Testis (tissue), 2 donors: ENCODE results near the gene AOAH.
"Not testable (repeated sequence)": the region's sequence is repeated elsewhere in the genome, so short reads cannot be mapped to it uniquely, and the experiment has no call there.

Experiments
- POLR2A ChIP-seq: fragments of 450-650 bp; IDR thresholded peaks from one replicate; pipeline ENCODE4 v1.6.1; 2017; ENCODE audit warnings: antibody characterized with exemption, mild to moderate bottlenecking, moderate library complexity
- TF ChIP-seq, protein P1 (sequence below), 3 experiments: fragments of 450-650 bp in 2 of 3; fragments of 200-600 bp in 1 of 3; sonication (generic) in 1 of 3; IDR thresholded peaks; one replicate each; pipeline ENCODE4 v1.5.1; 2016 to 2019; ENCODE audit warnings: antibody characterized with exemption in 3 of 3, mild to moderate bottlenecking in 2 of 3, moderate library complexity in 1 of 3

DNA sequence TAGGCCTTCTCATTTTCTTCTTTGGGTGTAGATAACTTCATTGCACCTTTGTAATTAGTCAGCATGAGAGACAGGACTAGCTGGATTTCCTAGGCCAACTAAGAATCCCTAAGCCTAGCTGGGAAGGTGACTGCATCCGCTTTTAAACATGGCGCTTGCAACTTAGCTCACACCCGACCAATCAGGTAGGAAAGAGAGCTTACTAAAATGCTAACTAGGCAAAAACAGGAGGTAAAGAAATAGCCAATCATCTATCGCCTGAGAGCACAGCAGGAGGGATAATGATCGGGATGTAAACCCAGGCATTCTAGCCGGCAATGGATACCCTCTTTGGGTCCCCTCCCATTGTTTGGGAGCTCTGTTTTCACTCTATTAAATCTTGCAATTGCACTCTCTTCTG is 75.0 kb downstream of the AOAH start:
- TF ChIP-seq, protein P1, sequence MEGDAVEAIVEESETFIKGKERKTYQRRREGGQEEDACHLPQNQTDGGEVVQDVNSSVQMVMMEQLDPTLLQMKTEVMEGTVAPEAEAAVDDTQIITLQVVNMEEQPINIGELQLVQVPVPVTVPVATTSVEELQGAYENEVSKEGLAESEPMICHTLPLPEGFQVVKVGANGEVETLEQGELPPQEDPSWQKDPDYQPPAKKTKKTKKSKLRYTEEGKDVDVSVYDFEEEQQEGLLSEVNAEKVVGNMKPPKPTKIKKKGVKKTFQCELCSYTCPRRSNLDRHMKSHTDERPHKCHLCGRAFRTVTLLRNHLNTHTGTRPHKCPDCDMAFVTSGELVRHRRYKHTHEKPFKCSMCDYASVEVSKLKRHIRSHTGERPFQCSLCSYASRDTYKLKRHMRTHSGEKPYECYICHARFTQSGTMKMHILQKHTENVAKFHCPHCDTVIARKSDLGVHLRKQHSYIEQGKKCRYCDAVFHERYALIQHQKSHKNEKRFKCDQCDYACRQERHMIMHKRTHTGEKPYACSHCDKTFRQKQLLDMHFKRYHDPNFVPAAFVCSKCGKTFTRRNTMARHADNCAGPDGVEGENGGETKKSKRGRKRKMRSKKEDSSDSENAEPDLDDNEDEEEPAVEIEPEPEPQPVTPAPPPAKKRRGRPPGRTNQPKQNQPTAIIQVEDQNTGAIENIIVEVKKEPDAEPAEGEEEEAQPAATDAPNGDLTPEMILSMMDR (IDR thresholded peaks at IDR 0.05) = not testable (repeated sequence)
- TF ChIP-seq POLR2A = not testable (repeated sequence)
